Epithelial cell of esophagus (primary cell): Measurements from ENCODE around the gene AIDA.
A peak's percentile ranks its signal among the peaks of the same experiment; 100 is the strongest.

Experiments
- DNase-seq: peaks from one replicate; pipeline ENCODE4 v3.0.0; 2010; ENCODE audit warnings: low read depth
- H3K4me3 ChIP-seq: 2 replicates; pipeline ENCODE4 v1.5.1; 2011; ENCODE audit warnings: mild to moderate bottlenecking, low read length, control low read depth
- CTCF ChIP-seq: IDR thresholded peaks from 2 replicates; pipeline ENCODE4 v1.5.1; 2011; ENCODE audit warnings: low read depth, mild to moderate bottlenecking, low read length, control low read depth, inconsistent platforms; ENCODE audit not compliant: insufficient read depth; ENCODE audit errors: missing control alignments

AIDA gene

GRCh38 chr1:222663431-222663934 is 48.8 kb downstream of the AIDA start:
- no peak for DNase-seq
- no peak for TF ChIP-seq CTCF
- H3K4me3 ChIP-seq: no peak overlapping the region

GRCh38 chr1:222657899-222658298 is 54.4 kb downstream of the AIDA start:
- no peak for TF ChIP-seq CTCF
- no peak overlapping the region for H3K4me3 ChIP-seq
- DNase-seq: no peak

- no peak for DNase-seq
- TF ChIP-seq CTCF: no peak
- H3K4me3 ChIP-seq: no peak overlapping the region
Observed at GRCh38 chr1:222656391-222657155, 55.7 kb downstream of the AIDA start.

GRCh38 chr1:222654849-222655248 is 57.4 kb downstream of the AIDA start:
- TF ChIP-seq CTCF: no peak
- H3K4me3 ChIP-seq: no peak overlapping the region
- no peak for DNase-seq

GRCh38 chr1:222653178-222653827 is 59.0 kb downstream of the AIDA start:
- no peak overlapping the region for H3K4me3 ChIP-seq
- DNase-seq: no peak

GRCh38 chr1:222652676-222653075 is 59.6 kb downstream of the AIDA start:
- H3K4me3 ChIP-seq: no peak overlapping the region
- TF ChIP-seq CTCF: no peak
- no peak for DNase-seq

More at GRCh38 chr1:222653178-222653827, 59.0 kb downstream of the AIDA start:
- no peak for TF ChIP-seq CTCF

- H3K4me3 ChIP-seq: peak overlapping the region; percentile 97
- peak; percentile 19 for DNase-seq
Observed at GRCh38 chr1:222644636-222644980, 67.7 kb downstream of the AIDA start.

More at GRCh38 chr1:222644636-222644980, 67.7 kb downstream of the AIDA start:
- no peak for TF ChIP-seq CTCF
